GM13976 (cell line): Measurements from ENCODE around the gene TTLL6.

Source experiments
- DNase-seq: peaks from one replicate; pipeline ENCODE4 v3.0.0; 2012; ENCODE audit warnings: low spot score
- CTCF ChIP-seq: IDR thresholded peaks from 2 replicates; pipeline ENCODE4 v1.5.1; 2012; ENCODE audit warnings: borderline replicate concordance, mild to moderate bottlenecking; ENCODE audit not compliant: insufficient read depth; ENCODE audit errors: extremely low read depth, missing control alignments, control extremely low read depth
- in situ Hi-C: fragments of 300-500 bp; cut with MboI; formaldehyde crosslinking; loops from one replicate; pipeline ENCODE4 v1.12.0; 2022; ENCODE audit warnings: low sequenced_read_pairs, mixed read lengths, inconsistent platforms; ENCODE audit not compliant: unreplicated experiment

The TTLL6 gene

GRCh38 chr17:48733632-48734328 lies 83.2 kb downstream of the TTLL6 start:
- TF ChIP-seq CTCF = no peak
- no peak for DNase-seq
- in situ Hi-C loops = no loop called here

- in situ Hi-C loops = no loop called here
- TF ChIP-seq CTCF = no peak
- DNase-seq = no peak
Observed at GRCh38 chr17:48732688-48733629, 84.1 kb downstream of the TTLL6 start.

GRCh38 chr17:48731355-48731754 lies 85.7 kb downstream of the TTLL6 start:
- TF ChIP-seq CTCF = no peak
- in situ Hi-C loops = no loop called here
- DNase-seq = no peak

- in situ Hi-C loops = no loop called here
- no peak for DNase-seq
- no peak for TF ChIP-seq CTCF
Observed at GRCh38 chr17:48730240-48730550, 86.8 kb downstream of the TTLL6 start.

GRCh38 chr17:48729335-48730239 lies 87.4 kb downstream of the TTLL6 start:
- no peak for TF ChIP-seq CTCF
- DNase-seq = no peak
- in situ Hi-C loops = loop anchor here (5.0 kb wide), 1 partner anchor 68 kb away; no protein-coding TSS in a partner anchor
